Measurements from ENCODE around the gene PTGIR. TPM values are rescaled to one million over a fixed set of nuclear protein-coding genes. Genes with fewer than 3 reads are reported as not detected.

PTGIR gene
- total and polyA plus RNA-seq, 11 donors: 2.1 to 16.7 (median 4.9) TPM

DNA sequence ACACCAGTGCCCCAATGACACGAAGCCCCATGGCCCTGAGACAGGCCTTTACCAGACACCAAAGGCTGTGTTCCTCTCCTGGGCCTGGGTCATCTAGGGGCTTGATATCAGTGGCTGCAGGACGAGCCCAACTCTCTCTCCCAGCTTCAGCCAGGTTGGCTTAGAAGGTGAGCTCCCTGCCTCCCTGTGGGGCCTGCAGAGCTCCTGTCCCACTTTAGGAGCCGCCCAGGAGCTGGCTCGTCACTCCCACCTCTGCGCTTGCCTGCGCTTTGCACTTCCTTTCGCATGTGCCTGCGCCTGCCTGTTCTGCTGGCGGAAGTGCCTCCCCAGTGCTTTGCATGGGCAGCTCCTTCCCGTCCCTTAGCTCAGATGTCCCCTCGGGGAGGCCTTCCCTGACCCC lies 18.9 kb downstream of the PTGIR start:
- Histone ChIP-seq H3K9me3 (no peaks in the 10 kb centered on the region), H3K27ac (peak overlapping the region in 1 of 12 donors; percentile 50), H3K36me3 (peaks cover 0 to 57% (median 47%) of the 10 kb centered on the region in 9 donors), H3K4me3 (no peak overlapping the region), H3K27me3 (no peaks in the 10 kb centered on the region), H3K4me1 (peaks cover 0 to 57% (median 39%) of the 10 kb centered on the region in 12 donors)
- ATAC-seq (no peak), DNase-seq (peak in 1 of 5 donors; percentile 16)
- no peak for TF ChIP-seq POLR2A (IDR thresholded peaks at IDR 0.05)
- TF ChIP-seq, protein P1, sequence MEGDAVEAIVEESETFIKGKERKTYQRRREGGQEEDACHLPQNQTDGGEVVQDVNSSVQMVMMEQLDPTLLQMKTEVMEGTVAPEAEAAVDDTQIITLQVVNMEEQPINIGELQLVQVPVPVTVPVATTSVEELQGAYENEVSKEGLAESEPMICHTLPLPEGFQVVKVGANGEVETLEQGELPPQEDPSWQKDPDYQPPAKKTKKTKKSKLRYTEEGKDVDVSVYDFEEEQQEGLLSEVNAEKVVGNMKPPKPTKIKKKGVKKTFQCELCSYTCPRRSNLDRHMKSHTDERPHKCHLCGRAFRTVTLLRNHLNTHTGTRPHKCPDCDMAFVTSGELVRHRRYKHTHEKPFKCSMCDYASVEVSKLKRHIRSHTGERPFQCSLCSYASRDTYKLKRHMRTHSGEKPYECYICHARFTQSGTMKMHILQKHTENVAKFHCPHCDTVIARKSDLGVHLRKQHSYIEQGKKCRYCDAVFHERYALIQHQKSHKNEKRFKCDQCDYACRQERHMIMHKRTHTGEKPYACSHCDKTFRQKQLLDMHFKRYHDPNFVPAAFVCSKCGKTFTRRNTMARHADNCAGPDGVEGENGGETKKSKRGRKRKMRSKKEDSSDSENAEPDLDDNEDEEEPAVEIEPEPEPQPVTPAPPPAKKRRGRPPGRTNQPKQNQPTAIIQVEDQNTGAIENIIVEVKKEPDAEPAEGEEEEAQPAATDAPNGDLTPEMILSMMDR (IDR thresholded peaks at IDR 0.05): no peak
- intact Hi-C loops (cut with DNase I): loop anchor here in 1 of 10 donors (10.0 kb wide), 1 partner anchor 239 kb away; no protein-coding TSS in a partner anchor
- 80 to 83% (median 82%) methylated on average over 11 of the region's 11 CpGs for WGBS, 4 donors

DNA sequence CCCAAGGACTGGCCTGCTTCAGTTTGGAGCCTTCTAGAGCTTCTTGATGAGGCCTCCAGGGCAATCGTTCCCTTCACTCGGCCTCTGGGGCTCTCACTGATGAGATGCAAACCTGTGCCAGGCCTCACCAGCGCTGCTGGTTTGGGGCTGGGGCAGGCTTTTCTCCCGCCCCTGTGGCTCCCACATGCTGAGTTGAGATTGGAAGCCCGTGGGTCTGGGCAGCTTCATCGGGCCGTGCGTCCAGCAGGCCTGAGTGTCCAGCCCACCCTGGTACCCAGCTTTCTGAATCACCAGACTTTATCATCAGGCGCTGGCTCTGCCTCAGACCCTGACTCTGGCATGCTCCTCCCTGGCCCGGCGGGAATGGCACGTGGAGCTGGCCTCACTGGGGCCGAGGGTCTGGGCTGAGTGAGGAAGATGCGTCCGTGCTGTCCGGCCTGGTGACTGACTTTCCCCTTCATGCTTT lies 19.5 kb downstream of the PTGIR start:
- no peak for ATAC-seq
- peak in 1 of 5 donors; percentile 19 for DNase-seq
- 63 to 78% (median 66%) methylated on average over 14 to 16 of the region's 16 CpGs for WGBS, 4 donors
- intact Hi-C loops (cut with DNase I): loop anchor here in 1 of 10 donors (10.0 kb wide), 1 partner anchor 239 kb away; no protein-coding TSS in a partner anchor
- TF ChIP-seq, protein P1 (IDR thresholded peaks at IDR 0.05): no peak
- TF ChIP-seq POLR2A (IDR thresholded peaks at IDR 0.05): no peak
- Histone ChIP-seq H3K27me3 (no peaks in the 10 kb centered on the region), H3K27ac (peak overlapping the region in 8 of 12 donors; percentile 23 to 66 (median 46)), H3K9me3 (no peaks in the 10 kb centered on the region), H3K36me3 (peaks cover 0 to 53% (median 47%) of the 10 kb centered on the region in 9 donors), H3K4me3 (peak overlapping the region in 1 of 12 donors; percentile 15), H3K4me1 (peaks cover 0 to 57% (median 39%) of the 10 kb centered on the region in 12 donors)

DNA sequence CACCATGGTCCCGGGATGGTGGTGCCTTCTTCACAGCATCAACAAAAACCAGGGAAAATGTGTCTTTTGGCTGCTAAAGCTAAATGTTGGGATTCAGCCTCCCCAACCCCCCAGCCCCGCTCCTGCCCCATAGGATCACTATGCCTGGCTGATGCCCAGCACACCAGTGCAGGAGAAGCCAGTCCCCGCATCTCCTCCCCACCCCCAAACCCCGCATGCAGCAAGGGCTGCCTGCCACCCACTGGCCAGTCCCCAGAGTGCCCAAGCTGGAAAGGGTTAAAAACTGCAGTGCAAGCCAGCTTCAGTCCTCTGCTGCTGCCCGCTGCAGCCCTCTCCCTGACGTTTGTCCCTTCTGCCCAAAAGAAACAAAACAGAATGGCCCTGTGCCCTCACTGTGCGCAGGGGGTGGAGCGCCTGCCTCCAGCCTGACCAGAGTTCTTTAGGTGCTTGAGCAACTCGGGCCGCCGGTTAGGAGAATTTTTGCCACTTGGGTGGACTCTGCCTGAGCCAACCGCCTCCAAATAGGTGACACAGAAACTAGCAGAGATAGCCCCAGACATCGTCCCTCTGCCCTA lies 20.0 kb downstream of the PTGIR start:
- peaks cover 0 to 50% (median 44%) of the 10 kb centered on the region in 9 donors for H3K36me3 ChIP-seq
- peak in 1 of 5 donors; percentile 21 for DNase-seq

More for the DNA sequence above, 20.0 kb downstream of the PTGIR start:
- H3K27me3 ChIP-seq: no peaks in the 10 kb centered on the region
- no peaks in the 10 kb centered on the region for H3K9me3 ChIP-seq
- H3K4me3 ChIP-seq: peak overlapping the region in 1 of 12 donors; percentile 15
- TF ChIP-seq POLR2A (IDR thresholded peaks at IDR 0.05): no peak
- TF ChIP-seq, protein P1 (IDR thresholded peaks at IDR 0.05): no peak
- peak overlapping the region in 8 of 12 donors; percentile 23 to 66 (median 46) for H3K27ac ChIP-seq
- intact Hi-C loops (cut with DNase I): loop anchor here in 1 of 10 donors (10.0 kb wide), 1 partner anchor 240 kb away; no protein-coding TSS in a partner anchor
- no peak for ATAC-seq
- H3K4me1 ChIP-seq: peaks cover 0 to 62% (median 41%) of the 10 kb centered on the region in 12 donors
- WGBS, 4 donors: 48 to 61% (median 53%) methylated on average over 8 to 13 of the region's 13 CpGs

All from heart left ventricle (tissue), 16 donors.